ENCODE measurements around the gene NBAS. TPM values are rescaled to one million over a fixed set of nuclear protein-coding genes. Genes with fewer than 3 reads are reported as not detected.

The NBAS gene
- total and polyA plus RNA-seq, 2 donors (not counting 3 experiments of a cell fraction or from before 2014, with no cell fraction given), result 29.4 to 43.0 TPM

- H3K36me3 ChIP-seq (ENCODE audit: control insufficient read depth in 2 of 2, extremely low read depth in 1 of 2, insufficient read depth in 2 of 2, low read length in 2 of 2), result peaks cover 33 to 50% of the 10 kb centered on the region in 2 experiments
- no TSS peak for BruUV-seq (replicated peaks)
- ChIA-PET CTCF (interaction anchor here (1.0 to 1.9 kb wide), 2 partner anchors 16 to 25 kb away, joined by 3 to 6 read pairs; no protein-coding TSS in a partner anchor), POLR2A (no interaction called here)
- no peaks in the 10 kb centered on the region for H4K20me1 ChIP-seq (replicated peaks; ENCODE audit: control insufficient read depth, extremely low read depth, insufficient read depth, low read length)
- H3K27me3 ChIP-seq (ENCODE audit: control insufficient read depth in 2 of 2, insufficient read depth in 2 of 2, low read length in 2 of 2), result no peaks in the 10 kb centered on the region
- no peak overlapping the region for H3K4me2 ChIP-seq (ENCODE audit: insufficient read depth, low read length)
- H2AFZ ChIP-seq (ENCODE audit: low read depth, low read length), result no peak overlapping the region
- H3K9me3 ChIP-seq (replicated peaks; ENCODE audit: control insufficient read depth, insufficient read depth, low read length), result no peaks in the 10 kb centered on the region
- intact Hi-C loops (cut with micrococcal nuclease) (no loop called here), dilution Hi-C loops (cut with MboI; ENCODE audit: extremely low pct_ligation_motif_present, low sequenced_read_pairs) (no loop called here)
- no peak for DNase-seq (ENCODE audit: low read depth, low spot score)
- no peak overlapping the region for H3K27ac ChIP-seq (ENCODE audit: insufficient read depth, low read depth, low read length)
- H3K79me2 ChIP-seq (ENCODE audit: control insufficient read depth, insufficient read depth, low read length), result no peaks in the 10 kb centered on the region
- no peaks in the 10 kb centered on the region for H3K9me1 ChIP-seq (replicated peaks; ENCODE audit: control insufficient read depth, extremely low read depth, insufficient read depth, low read length)
- no peak overlapping the region for H3K9ac ChIP-seq (replicated peaks; ENCODE audit: extremely low read depth, insufficient read depth, low read length)
- TF ChIP-seq POLR2A (IDR thresholded peaks at IDR 0.05; ENCODE audit: low read depth, low read length), result no peak
- TF ChIP-seq EZH2 (IDR thresholded peaks at IDR 0.05; ENCODE audit: borderline replicate concordance, low read depth, low read length, severe bottlenecking), result no peak
- TF ChIP-seq POLR2AphosphoS5 (IDR thresholded peaks at IDR 0.05; ENCODE audit: insufficient read depth, low read depth, low read length), result no peak
- TF ChIP-seq JUN (IDR thresholded peaks at IDR 0.05; ENCODE audit: borderline replicate concordance, insufficient read depth, insufficient read length, low read depth), result no peak
- no peak for TF ChIP-seq GATA2 (IDR thresholded peaks at IDR 0.05; ENCODE audit: insufficient read depth, insufficient read length, low read depth, low read length)
- TF ChIP-seq MAX (IDR thresholded peaks at IDR 0.05; ENCODE audit: insufficient read depth, insufficient read length), result no peak
- no peak for TF ChIP-seq CTCF (IDR thresholded peaks at IDR 0.05; ENCODE audit: extremely low read depth in 1 of 2, insufficient read depth in 1 of 2, low read depth in 1 of 2, low read length in 2 of 2)
- no peak for TF ChIP-seq MYC (IDR thresholded peaks at IDR 0.05; ENCODE audit: low read depth, low read length)
- no peak for TF ChIP-seq FOS (IDR thresholded peaks at IDR 0.05; ENCODE audit: borderline replicate concordance, insufficient read depth, low read length)
- H3K4me1 ChIP-seq (ENCODE audit: control insufficient read depth, extremely low read depth, insufficient read depth, low read length), result no peaks in the 10 kb centered on the region
- no peak for FAIRE-seq
- no peak overlapping the region for H3K4me3 ChIP-seq (replicated peaks in 1 of 3; ENCODE audit: insufficient read depth in 1 of 3, low read depth in 1 of 3, low read length in 3 of 3)
Measured at GRCh38 chr2:15602393-15602792, 41.3 kb upstream of the NBAS start.

All from endothelial cell of umbilical vein (primary cell).